HepG2 (cell line): ENCODE results near the gene PLXNB2.

Experiments used
- CTCF ChIP-seq: sonication (generic); formaldehyde crosslinking; IDR thresholded peaks from 2 replicates; pipeline ENCODE4 v1.5.0; 2020; ENCODE audit warnings: mild to moderate bottlenecking, missing genetic modification reagents, moderate library complexity
- ESRRA ChIP-seq: sonication (generic); formaldehyde crosslinking; IDR thresholded peaks from 2 replicates; pipeline ENCODE4 v1.5.1; 2020; ENCODE audit warnings: mild to moderate bottlenecking, low read depth, missing genetic modification reagents
- NFKBIZ ChIP-seq: IDR thresholded peaks from 2 replicates; pipeline ENCODE4 v1.6.1; 2018; ENCODE audit warnings: missing genetic modification reagents, missing compliant biosample characterization
- TGIF2 ChIP-seq: IDR thresholded peaks from 2 replicates; pipeline ENCODE4 v1.6.1; 2016; ENCODE audit warnings: control low read depth, missing compliant biosample characterization

GRCh38 chr22:50325444-50326224 is 18.2 kb upstream of the PLXNB2 start:
- TF ChIP-seq ESRRA (CRISPR knock-in tag) (no peak), TGIF2 (CRISPR knock-in tag) (no peak), NFKBIZ (CRISPR knock-in tag) (no peak), CTCF (CRISPR knock-in tag) (no peak)
